ENCODE measurements around the gene MC4R.
A peak's percentile ranks its signal among the peaks of the same experiment; 100 is the strongest.
"Not testable (repeated sequence)": the region's sequence is repeated elsewhere in the genome, so short reads cannot be mapped to it uniquely, and the experiment has no call there.

The MC4R gene

GRCh38 chr18:60372596-60372995, at the start of gene MC4R:
MC4R (minus strand) TSS chr18:60372775; CDS start chr18:60372349, 426 bp downstream.
- H3K4me3 ChIP-seq (replicated peaks; ENCODE audit: low read depth, low read length): peak within 1 kb of the TSS; percentile 13
- no peak for TF ChIP-seq CTCF (IDR thresholded peaks at IDR 0.05; ENCODE audit: low read depth, low read length, missing control alignments)
- DNase-seq (ENCODE audit: extremely low read depth, low read depth): peak; percentile 72

- not testable (repeated sequence) for DNase-seq (ENCODE audit: extremely low read depth, low read depth); H3K4me3 ChIP-seq (replicated peaks; ENCODE audit: low read depth, low read length)
Measured at GRCh38 chr18:60422306-60422705, 49.7 kb upstream of the MC4R start.

GRCh38 chr18:60421356-60422118, 49.0 kb upstream of the MC4R start:
- DNase-seq (ENCODE audit: extremely low read depth, low read depth): no peak
- H3K4me3 ChIP-seq (replicated peaks; ENCODE audit: low read depth, low read length): no peak overlapping the region
- TF ChIP-seq CTCF (IDR thresholded peaks at IDR 0.05; ENCODE audit: low read depth, low read length, missing control alignments): no peak

GRCh38 chr18:60417946-60418345, 45.4 kb upstream of the MC4R start:
- TF ChIP-seq CTCF (IDR thresholded peaks at IDR 0.05; ENCODE audit: low read depth, low read length, missing control alignments): no peak
- no peak overlapping the region for H3K4me3 ChIP-seq (replicated peaks; ENCODE audit: low read depth, low read length)
- DNase-seq (ENCODE audit: extremely low read depth, low read depth): no peak

GRCh38 chr18:60413944-60414547, 41.5 kb upstream of the MC4R start:
- H3K4me3 ChIP-seq (replicated peaks; ENCODE audit: low read depth, low read length): no peak overlapping the region
- no peak for DNase-seq (ENCODE audit: extremely low read depth, low read depth)
- TF ChIP-seq CTCF (IDR thresholded peaks at IDR 0.05; ENCODE audit: low read depth, low read length, missing control alignments): peak; percentile 64

- DNase-seq (ENCODE audit: extremely low read depth, low read depth): no peak
- TF ChIP-seq CTCF (IDR thresholded peaks at IDR 0.05; ENCODE audit: low read depth, low read length, missing control alignments): peak; percentile 19
Measured at GRCh38 chr18:60411715-60412114, 39.1 kb upstream of the MC4R start.

GRCh38 chr18:60406721-60407120, 34.1 kb upstream of the MC4R start:
- no peak overlapping the region for H3K4me3 ChIP-seq (replicated peaks; ENCODE audit: low read depth, low read length)
- DNase-seq (ENCODE audit: extremely low read depth, low read depth): no peak
- no peak for TF ChIP-seq CTCF (IDR thresholded peaks at IDR 0.05; ENCODE audit: low read depth, low read length, missing control alignments)

More at GRCh38 chr18:60411715-60412114, 39.1 kb upstream of the MC4R start:
- H3K4me3 ChIP-seq (replicated peaks; ENCODE audit: low read depth, low read length): no peak overlapping the region
